Activated CD4-positive, CD25-positive, alpha-beta regulatory T cell (primary cell): Measurements from ENCODE around the gene PRKAG3.

ENCODE experiments used
- DNase-seq, 4 experiments: peaks; one replicate each; lab custom pipeline; 2025; lab: John Stamatoyannopoulos, UW

The PRKAG3 gene

GRCh38 chr2:218839888-218840287 lies 8.3 kb upstream of the PRKAG3 start:
- no peak for DNase-seq

- DNase-seq = no peak
These were observed 7.8 kb upstream of the PRKAG3 start for GRCh38 chr2:218839430-218839829.

- DNase-seq = no peak
These were observed 5.9 kb upstream of the PRKAG3 start for GRCh38 chr2:218837495-218837894.

GRCh38 chr2:218834685-218835084 lies 3.1 kb upstream of the PRKAG3 start:
- no peak for DNase-seq

GRCh38 chr2:218833023-218833609 lies 1.5 kb upstream of the PRKAG3 start:
- no peak for DNase-seq

GRCh38 chr2:218832520-218832919 lies 917 bp upstream of the PRKAG3 start:
- no peak for DNase-seq

- DNase-seq = no peak
These were observed 478 bp upstream of the PRKAG3 start for GRCh38 chr2:218832081-218832480.

- no peak for DNase-seq
These were observed 887 bp downstream of the PRKAG3 start for GRCh38 chr2:218830526-218831306.

- no peak for DNase-seq
These were observed 1.6 kb downstream of the PRKAG3 start for GRCh38 chr2:218829868-218830451.

- DNase-seq = no peak
These were observed 3.2 kb downstream of the PRKAG3 start for GRCh38 chr2:218828477-218828778.

- no peak for DNase-seq
These were observed 3.7 kb downstream of the PRKAG3 start for GRCh38 chr2:218827701-218828476.

GRCh38 chr2:218826791-218827190 lies 4.8 kb downstream of the PRKAG3 start:
- DNase-seq = no peak

GRCh38 chr2:218824004-218824403 lies 7.6 kb downstream of the PRKAG3 start:
- no peak for DNase-seq

GRCh38 chr2:218823196-218823855 lies 8.3 kb downstream of the PRKAG3 start:
- DNase-seq = no peak

GRCh38 chr2:218822622-218823021 lies 9.0 kb downstream of the PRKAG3 start:
- DNase-seq = no peak

GRCh38 chr2:218821605-218822211 lies 9.9 kb downstream of the PRKAG3 start:
- DNase-seq = no peak

GRCh38 chr2:218820746-218821369 lies 10.7 kb downstream of the PRKAG3 start:
- DNase-seq = no peak

- DNase-seq = no peak
These were observed 12.5 kb downstream of the PRKAG3 start for GRCh38 chr2:218819093-218819492.

GRCh38 chr2:218816561-218817011 lies 15.0 kb downstream of the PRKAG3 start:
- DNase-seq = no peak

GRCh38 chr2:218815649-218816048 lies 16.0 kb downstream of the PRKAG3 start:
- DNase-seq = no peak

- no peak for DNase-seq
These were observed 16.4 kb downstream of the PRKAG3 start for GRCh38 chr2:218815244-218815637.
